GM12865 (cell line): ENCODE measurements around the gene PRSS27.
"Not testable (repeated sequence)": the region's sequence is repeated elsewhere in the genome, so short reads cannot be mapped to it uniquely, and the experiment has no call there.

ENCODE experiments used
- DNase-seq: peaks from one replicate; pipeline ENCODE4 v3.0.0; 2010; ENCODE audit warnings: low read depth
- H3K4me3 ChIP-seq: 2 replicates; pipeline ENCODE4 v1.5.1; 2011; ENCODE audit warnings: mild to moderate bottlenecking, low read depth, low read length, control low read depth
- CTCF ChIP-seq: IDR thresholded peaks from 2 replicates; pipeline ENCODE4 v1.5.1; 2011; ENCODE audit warnings: low read length, control low read depth, low read depth, inconsistent platforms; ENCODE audit not compliant: insufficient read depth; ENCODE audit errors: missing control alignments

PRSS27 gene

GRCh38 chr16:2734844-2735515 lies 15.0 kb upstream of the PRSS27 start:
- no peak overlapping the region for H3K4me3 ChIP-seq
- DNase-seq, result no peak
- no peak for TF ChIP-seq CTCF

- no peak for TF ChIP-seq CTCF
- no peak overlapping the region for H3K4me3 ChIP-seq
- DNase-seq, result no peak
These were observed 8.0 kb upstream of the PRSS27 start for GRCh38 chr16:2728034-2728433.

- no peak overlapping the region for H3K4me3 ChIP-seq
- DNase-seq, result no peak
- no peak for TF ChIP-seq CTCF
These were observed 6.9 kb upstream of the PRSS27 start for GRCh38 chr16:2726923-2727322.

- TF ChIP-seq CTCF, result no peak
- H3K4me3 ChIP-seq, result no peak overlapping the region
- no peak for DNase-seq
These were observed 4.9 kb upstream of the PRSS27 start for GRCh38 chr16:2724816-2725348.

DNA sequence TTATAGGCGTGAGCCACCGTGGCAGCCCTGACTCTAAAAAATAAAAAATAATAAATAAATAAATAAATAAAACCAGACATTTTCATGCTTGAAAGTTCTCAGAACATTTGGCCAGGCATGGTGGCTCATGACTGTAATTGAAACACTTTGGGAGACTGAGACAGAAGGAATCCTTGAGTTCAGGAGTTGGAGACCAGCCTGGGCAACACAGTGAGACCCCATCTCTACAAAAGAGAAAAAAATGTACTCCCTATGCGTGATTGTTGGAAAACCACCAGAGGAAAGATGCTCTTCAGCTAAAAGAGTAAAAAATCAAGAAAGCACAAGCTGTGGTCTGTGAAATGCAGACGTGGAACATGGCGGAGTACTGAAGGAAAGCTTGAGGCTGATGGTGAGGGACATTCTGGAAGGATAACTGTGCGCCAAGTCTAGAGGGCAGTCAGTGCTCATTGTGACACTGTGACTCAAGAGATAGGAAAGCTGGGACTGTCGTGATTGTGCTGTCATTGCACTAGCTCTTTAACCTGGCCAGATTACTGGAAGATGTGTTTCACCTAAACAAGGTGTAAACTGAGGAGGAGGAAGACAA lies 4.2 kb upstream of the PRSS27 start:
- no peak for TF ChIP-seq CTCF
- H3K4me3 ChIP-seq, result no peak overlapping the region
- no peak for DNase-seq

DNA sequence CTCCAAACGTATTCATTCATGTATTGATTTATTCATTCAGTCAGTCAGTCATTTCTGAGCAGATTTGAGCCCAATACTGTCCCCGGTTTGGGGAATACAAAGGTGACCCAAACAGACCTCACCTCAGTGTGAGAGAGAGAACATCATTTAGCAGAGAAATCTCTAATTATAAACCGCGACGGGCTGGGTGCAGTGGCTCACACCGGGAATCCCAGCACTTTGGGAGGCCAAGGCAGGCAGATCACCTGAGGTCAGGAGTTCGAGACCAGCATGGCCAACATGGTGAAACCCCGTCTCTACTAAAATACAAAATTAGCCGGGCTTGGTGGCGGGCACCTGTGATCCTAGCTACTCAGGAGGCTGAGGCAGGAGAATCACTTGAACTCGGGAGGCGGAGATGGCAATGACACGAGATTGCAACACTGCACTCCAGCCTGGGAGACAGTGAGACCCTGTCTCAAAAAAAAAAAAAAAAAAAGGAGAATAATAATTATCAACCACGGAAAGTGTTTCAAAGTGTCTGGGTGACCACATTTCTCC lies 1.7 kb upstream of the PRSS27 start:
- DNase-seq, result not testable (repeated sequence)
- peak overlapping the region; percentile 57 for H3K4me3 ChIP-seq

DNA sequence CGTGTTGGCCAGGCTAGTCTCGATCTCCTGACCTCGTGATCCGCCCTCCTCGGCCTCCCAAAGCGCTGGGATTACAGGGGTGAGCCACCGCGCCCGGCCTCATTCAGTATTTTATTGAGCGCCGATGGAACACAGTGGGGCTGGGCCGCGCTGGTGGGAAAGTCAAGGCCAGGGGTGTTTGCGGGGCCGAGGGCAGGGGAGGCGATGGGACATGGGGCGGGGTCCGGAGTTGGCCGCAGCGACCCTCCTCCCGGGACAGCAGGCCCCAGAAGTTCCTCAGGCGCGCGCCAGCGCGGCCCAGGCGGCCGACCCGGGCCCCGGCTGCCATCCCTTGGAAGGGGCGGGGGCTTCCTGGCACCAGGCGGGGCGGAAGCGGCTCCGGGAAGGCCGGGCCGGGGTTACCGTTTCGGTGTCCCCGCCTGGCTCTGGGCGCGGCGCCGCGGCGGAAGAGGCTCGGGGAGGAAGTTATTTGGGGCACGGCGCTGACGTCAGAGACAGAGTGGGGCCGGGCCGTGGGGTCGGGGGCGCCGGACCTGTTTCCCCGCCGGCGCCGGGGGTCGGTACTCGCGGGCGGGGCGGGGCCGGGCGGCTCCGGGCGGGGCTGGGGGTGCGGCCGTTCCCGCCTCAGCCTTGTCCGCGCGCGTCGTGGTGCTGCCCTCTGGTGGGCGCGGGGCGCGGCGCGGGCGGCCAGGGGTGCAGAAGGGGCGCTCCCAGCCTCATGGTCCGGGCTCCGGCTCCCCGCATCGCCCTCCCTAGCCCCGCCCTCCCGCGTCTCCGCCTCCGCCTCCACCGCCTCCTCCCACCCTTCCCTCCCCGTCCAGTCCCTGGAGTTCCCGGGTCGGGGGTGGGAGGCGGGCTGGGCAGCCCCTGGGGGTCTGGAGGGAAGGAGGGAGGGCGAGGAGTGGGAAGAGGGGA lies 952 bp upstream of the PRSS27 start:
- DNase-seq, result peak; percentile 94
- H3K4me3 ChIP-seq, result peak overlapping the region; percentile 70
- TF ChIP-seq CTCF, result peak; percentile 68
